H1 (cell line): ENCODE data around the gene GLB1L2. TPM values are rescaled to one million over a fixed set of nuclear protein-coding genes. Genes with fewer than 3 reads are reported as not detected.

Experiments used
- SIX5 ChIP-seq: IDR thresholded peaks from 2 replicates; pipeline ENCODE4 v1.6.1; 2011; ENCODE audit warnings: mild to moderate bottlenecking, low read depth, low read length
- SP1 ChIP-seq: IDR thresholded peaks from 2 replicates; pipeline ENCODE4 v1.6.1; 2011; ENCODE audit warnings: low read depth, low read length
- polyA plus RNA-seq, 7 experiments: library from polyadenylated mRNA; depleted of rRNA in 3 of 7; stranded (reverse) in 5 of 7; unstranded in 2 of 7; fragments of >200 nt in 5 of 7; fragments of 200-250 nt in 2 of 7; gene quantifications; 1 replicate in 5 of 7; 2 replicates in 1 of 7; 4 replicates in 1 of 7; pipeline versions ENCODE4 v1.2.1 to v1.2.3, GENCODE V29; 2011 to 2013; ENCODE audit warnings: missing spikeins in 2 of 7, mixed read lengths in 2 of 7
- total RNA-seq: library from RNA; stranded (reverse); fragmentation: NEBNext Ultra II Directional; extraction: Animal tissue kit (Norgen Biotek cat#: 25700); gene quantifications from 2 replicates; pipeline ENCODE4 v1.2.1, GENCODE V29; 2021
- TF ChIP-seq, protein P1 (sequence below): fragments of 300-600 bp; sonication (generic); IDR thresholded peaks from 2 replicates; pipeline ENCODE4 v1.7.1; 2012; ENCODE audit warnings: low read length, moderate library complexity, mild to moderate bottlenecking, inconsistent platforms; ENCODE audit not compliant: insufficient replicate concordance

The GLB1L2 gene
- total and polyA plus RNA-seq, 2 of the 8 experiments (the other 6 are each of a cell fraction or from before 2014, with no cell fraction given) = 4.4 to 7.9 TPM

DNA sequence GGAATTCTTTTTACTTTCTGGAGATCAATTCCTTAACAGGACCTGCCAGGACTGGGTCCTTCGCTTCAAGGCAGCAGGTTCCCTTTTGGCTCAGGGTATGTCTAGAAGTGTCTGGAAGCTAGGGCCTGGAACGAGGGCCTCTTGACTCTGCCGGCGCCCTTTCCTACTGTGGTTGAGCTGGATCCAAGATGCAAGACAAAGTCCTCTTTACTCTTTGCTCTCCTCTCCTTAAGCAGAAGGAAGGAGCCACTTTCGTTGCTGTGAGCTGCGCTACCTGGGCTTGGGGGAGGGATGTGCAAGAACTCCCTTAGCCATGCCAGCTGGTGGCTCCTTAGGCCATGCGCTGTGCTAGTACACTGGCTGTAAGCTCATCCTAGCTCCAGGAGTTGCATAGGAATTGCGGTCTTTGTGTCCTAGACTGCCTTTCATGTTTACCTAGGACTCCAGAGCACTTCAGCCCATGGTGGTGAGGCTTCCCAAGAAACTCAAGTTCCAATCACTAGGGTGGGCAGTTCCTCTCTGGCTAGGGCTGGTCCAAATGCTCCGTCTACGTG is 18.1 kb downstream of the GLB1L2 start (continued):
- TF ChIP-seq, protein P1, sequence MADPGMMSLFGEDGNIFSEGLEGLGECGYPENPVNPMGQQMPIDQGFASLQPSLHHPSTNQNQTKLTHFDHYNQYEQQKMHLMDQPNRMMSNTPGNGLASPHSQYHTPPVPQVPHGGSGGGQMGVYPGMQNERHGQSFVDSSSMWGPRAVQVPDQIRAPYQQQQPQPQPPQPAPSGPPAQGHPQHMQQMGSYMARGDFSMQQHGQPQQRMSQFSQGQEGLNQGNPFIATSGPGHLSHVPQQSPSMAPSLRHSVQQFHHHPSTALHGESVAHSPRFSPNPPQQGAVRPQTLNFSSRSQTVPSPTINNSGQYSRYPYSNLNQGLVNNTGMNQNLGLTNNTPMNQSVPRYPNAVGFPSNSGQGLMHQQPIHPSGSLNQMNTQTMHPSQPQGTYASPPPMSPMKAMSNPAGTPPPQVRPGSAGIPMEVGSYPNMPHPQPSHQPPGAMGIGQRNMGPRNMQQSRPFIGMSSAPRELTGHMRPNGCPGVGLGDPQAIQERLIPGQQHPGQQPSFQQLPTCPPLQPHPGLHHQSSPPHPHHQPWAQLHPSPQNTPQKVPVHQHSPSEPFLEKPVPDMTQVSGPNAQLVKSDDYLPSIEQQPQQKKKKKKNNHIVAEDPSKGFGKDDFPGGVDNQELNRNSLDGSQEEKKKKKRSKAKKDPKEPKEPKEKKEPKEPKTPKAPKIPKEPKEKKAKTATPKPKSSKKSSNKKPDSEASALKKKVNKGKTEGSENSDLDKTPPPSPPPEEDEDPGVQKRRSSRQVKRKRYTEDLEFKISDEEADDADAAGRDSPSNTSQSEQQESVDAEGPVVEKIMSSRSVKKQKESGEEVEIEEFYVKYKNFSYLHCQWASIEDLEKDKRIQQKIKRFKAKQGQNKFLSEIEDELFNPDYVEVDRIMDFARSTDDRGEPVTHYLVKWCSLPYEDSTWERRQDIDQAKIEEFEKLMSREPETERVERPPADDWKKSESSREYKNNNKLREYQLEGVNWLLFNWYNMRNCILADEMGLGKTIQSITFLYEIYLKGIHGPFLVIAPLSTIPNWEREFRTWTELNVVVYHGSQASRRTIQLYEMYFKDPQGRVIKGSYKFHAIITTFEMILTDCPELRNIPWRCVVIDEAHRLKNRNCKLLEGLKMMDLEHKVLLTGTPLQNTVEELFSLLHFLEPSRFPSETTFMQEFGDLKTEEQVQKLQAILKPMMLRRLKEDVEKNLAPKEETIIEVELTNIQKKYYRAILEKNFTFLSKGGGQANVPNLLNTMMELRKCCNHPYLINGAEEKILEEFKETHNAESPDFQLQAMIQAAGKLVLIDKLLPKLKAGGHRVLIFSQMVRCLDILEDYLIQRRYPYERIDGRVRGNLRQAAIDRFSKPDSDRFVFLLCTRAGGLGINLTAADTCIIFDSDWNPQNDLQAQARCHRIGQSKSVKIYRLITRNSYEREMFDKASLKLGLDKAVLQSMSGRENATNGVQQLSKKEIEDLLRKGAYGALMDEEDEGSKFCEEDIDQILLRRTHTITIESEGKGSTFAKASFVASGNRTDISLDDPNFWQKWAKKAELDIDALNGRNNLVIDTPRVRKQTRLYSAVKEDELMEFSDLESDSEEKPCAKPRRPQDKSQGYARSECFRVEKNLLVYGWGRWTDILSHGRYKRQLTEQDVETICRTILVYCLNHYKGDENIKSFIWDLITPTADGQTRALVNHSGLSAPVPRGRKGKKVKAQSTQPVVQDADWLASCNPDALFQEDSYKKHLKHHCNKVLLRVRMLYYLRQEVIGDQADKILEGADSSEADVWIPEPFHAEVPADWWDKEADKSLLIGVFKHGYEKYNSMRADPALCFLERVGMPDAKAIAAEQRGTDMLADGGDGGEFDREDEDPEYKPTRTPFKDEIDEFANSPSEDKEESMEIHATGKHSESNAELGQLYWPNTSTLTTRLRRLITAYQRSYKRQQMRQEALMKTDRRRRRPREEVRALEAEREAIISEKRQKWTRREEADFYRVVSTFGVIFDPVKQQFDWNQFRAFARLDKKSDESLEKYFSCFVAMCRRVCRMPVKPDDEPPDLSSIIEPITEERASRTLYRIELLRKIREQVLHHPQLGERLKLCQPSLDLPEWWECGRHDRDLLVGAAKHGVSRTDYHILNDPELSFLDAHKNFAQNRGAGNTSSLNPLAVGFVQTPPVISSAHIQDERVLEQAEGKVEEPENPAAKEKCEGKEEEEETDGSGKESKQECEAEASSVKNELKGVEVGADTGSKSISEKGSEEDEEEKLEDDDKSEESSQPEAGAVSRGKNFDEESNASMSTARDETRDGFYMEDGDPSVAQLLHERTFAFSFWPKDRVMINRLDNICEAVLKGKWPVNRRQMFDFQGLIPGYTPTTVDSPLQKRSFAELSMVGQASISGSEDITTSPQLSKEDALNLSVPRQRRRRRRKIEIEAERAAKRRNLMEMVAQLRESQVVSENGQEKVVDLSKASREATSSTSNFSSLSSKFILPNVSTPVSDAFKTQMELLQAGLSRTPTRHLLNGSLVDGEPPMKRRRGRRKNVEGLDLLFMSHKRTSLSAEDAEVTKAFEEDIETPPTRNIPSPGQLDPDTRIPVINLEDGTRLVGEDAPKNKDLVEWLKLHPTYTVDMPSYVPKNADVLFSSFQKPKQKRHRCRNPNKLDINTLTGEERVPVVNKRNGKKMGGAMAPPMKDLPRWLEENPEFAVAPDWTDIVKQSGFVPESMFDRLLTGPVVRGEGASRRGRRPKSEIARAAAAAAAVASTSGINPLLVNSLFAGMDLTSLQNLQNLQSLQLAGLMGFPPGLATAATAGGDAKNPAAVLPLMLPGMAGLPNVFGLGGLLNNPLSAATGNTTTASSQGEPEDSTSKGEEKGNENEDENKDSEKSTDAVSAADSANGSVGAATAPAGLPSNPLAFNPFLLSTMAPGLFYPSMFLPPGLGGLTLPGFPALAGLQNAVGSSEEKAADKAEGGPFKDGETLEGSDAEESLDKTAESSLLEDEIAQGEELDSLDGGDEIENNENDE = no peak
- TF ChIP-seq SIX5 = no peak
- no peak for TF ChIP-seq SP1
